Measurements from ENCODE around the gene ACAD11. TPM values are rescaled to one million over a fixed set of nuclear protein-coding genes. Genes with fewer than 3 reads are reported as not detected.

Gene ACAD11
- total RNA-seq, 1 experiment from 2014 or later, result 20.3 TPM

DNA sequence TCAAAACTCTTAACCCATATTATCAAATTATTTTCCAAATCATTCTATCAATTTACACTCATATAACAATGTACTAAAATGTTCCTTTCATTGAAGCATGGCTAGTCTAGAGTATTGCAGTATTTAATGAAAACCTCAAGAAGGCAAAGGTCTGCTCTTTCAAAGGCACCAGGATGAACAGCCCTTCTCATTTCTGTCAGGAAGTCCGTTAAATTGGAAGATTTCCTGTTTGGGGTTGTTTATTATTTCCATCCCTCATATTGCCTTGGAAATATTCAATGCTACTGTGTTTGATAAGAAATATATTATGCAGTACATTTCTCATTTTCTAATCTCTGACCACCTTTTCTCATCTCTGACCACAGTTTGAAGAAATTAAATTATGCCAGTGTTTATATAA, 37.5 kb downstream of the ACAD11 start:
- H3K4me1 Mint-ChIP-seq, result peaks cover 21% of the 10 kb centered on the region
- H3K9me3 Mint-ChIP-seq, result no peaks in the 10 kb centered on the region
- no peak overlapping the region for H3K27ac Mint-ChIP-seq
- ChIA-PET POLR2A (no interaction called here), CTCF (no interaction called here)
- H3K4me3 Mint-ChIP-seq, result no peak overlapping the region
- TF ChIP-seq IRF2 (CRISPR knock-in tag; IDR thresholded peaks at IDR 0.05; ENCODE audit: borderline replicate concordance, low read depth) (no peak), MXD4 (CRISPR knock-in tag; IDR thresholded peaks at IDR 0.05; ENCODE audit: borderline replicate concordance) (no peak), NFATC4 (CRISPR knock-in tag; IDR thresholded peaks at IDR 0.05) (no peak), SOX15 (CRISPR knock-in tag; IDR thresholded peaks at IDR 0.05) (no peak), ZNF138 (CRISPR knock-in tag; conservative IDR thresholded peaks at IDR 0.05) (no peak), FOXK1 (CRISPR knock-in tag; IDR thresholded peaks at IDR 0.05) (no peak), ATF1 (CRISPR knock-in tag; IDR thresholded peaks at IDR 0.05) (no peak), PRRX2 (CRISPR knock-in tag; IDR thresholded peaks at IDR 0.05) (no peak), GRHL2 (CRISPR knock-in tag; IDR thresholded peaks at IDR 0.05; ENCODE audit: insufficient replicate concordance, severe bottlenecking) (no peak)
- TF ChIP-seq, protein P1, sequence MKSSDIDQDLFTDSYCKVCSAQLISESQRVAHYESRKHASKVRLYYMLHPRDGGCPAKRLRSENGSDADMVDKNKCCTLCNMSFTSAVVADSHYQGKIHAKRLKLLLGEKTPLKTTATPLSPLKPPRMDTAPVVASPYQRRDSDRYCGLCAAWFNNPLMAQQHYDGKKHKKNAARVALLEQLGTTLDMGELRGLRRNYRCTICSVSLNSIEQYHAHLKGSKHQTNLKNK (CRISPR knock-in tag; IDR thresholded peaks at IDR 0.05), result no peak
- TF ChIP-seq, protein P2, sequence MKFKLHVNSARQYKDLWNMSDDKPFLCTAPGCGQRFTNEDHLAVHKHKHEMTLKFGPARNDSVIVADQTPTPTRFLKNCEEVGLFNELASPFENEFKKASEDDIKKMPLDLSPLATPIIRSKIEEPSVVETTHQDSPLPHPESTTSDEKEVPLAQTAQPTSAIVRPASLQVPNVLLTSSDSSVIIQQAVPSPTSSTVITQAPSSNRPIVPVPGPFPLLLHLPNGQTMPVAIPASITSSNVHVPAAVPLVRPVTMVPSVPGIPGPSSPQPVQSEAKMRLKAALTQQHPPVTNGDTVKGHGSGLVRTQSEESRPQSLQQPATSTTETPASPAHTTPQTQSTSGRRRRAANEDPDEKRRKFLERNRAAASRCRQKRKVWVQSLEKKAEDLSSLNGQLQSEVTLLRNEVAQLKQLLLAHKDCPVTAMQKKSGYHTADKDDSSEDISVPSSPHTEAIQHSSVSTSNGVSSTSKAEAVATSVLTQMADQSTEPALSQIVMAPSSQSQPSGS (CRISPR knock-in tag; IDR thresholded peaks at IDR 0.05; ENCODE audit: borderline replicate concordance, low read depth), result no peak
- TF ChIP-seq, protein P3, sequence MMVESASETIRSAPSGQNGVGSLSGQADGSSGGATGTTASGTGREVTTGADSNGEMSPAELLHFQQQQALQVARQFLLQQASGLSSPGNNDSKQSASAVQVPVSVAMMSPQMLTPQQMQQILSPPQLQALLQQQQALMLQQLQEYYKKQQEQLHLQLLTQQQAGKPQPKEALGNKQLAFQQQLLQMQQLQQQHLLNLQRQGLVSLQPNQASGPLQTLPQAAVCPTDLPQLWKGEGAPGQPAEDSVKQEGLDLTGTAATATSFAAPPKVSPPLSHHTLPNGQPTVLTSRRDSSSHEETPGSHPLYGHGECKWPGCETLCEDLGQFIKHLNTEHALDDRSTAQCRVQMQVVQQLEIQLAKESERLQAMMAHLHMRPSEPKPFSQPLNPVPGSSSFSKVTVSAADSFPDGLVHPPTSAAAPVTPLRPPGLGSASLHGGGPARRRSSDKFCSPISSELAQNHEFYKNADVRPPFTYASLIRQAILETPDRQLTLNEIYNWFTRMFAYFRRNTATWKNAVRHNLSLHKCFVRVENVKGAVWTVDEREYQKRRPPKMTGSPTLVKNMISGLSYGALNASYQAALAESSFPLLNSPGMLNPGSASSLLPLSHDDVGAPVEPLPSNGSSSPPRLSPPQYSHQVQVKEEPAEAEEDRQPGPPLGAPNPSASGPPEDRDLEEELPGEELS (CRISPR knock-in tag; IDR thresholded peaks at IDR 0.05), result no peak
- DNase-seq (ENCODE audit: low spot score) (no peak), ATAC-seq (no peak)
- no peaks in the 10 kb centered on the region for H3K36me3 Mint-ChIP-seq
- no peaks in the 10 kb centered on the region for H3K27me3 Mint-ChIP-seq (ENCODE audit: low read depth)

DNA sequence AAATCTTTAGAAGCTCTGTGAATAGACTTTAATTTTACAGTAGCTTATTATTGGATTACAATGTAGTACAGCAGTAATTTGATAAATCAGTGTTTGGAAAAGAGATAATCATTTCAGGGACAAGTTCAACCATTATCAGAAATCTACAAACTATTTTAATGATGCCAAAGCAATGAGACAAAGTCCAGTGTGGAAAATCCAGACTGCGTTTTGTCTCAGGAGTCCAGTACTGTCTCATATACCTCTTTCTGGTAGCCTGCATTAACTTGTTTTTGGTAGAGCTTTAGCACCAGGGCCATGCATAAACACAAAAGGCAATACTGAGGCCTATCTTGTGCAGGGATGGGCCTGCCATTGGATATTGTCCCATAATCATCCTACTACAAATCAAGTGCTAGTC, 42.8 kb downstream of the ACAD11 start:
- ATAC-seq, result no peak
- CTCF ChIA-PET, result no interaction called here
- no peaks in the 10 kb centered on the region for H3K4me1 Mint-ChIP-seq
- TF ChIP-seq CREM (CRISPR knock-in tag; IDR thresholded peaks at IDR 0.05), result no peak
- TF ChIP-seq, protein P4, sequence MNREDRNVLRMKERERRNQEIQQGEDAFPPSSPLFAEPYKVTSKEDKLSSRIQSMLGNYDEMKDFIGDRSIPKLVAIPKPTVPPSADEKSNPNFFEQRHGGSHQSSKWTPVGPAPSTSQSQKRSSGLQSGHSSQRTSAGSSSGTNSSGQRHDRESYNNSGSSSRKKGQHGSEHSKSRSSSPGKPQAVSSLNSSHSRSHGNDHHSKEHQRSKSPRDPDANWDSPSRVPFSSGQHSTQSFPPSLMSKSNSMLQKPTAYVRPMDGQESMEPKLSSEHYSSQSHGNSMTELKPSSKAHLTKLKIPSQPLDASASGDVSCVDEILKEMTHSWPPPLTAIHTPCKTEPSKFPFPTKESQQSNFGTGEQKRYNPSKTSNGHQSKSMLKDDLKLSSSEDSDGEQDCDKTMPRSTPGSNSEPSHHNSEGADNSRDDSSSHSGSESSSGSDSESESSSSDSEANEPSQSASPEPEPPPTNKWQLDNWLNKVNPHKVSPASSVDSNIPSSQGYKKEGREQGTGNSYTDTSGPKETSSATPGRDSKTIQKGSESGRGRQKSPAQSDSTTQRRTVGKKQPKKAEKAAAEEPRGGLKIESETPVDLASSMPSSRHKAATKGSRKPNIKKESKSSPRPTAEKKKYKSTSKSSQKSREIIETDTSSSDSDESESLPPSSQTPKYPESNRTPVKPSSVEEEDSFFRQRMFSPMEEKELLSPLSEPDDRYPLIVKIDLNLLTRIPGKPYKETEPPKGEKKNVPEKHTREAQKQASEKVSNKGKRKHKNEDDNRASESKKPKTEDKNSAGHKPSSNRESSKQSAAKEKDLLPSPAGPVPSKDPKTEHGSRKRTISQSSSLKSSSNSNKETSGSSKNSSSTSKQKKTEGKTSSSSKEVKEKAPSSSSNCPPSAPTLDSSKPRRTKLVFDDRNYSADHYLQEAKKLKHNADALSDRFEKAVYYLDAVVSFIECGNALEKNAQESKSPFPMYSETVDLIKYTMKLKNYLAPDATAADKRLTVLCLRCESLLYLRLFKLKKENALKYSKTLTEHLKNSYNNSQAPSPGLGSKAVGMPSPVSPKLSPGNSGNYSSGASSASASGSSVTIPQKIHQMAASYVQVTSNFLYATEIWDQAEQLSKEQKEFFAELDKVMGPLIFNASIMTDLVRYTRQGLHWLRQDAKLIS (CRISPR knock-in tag; IDR thresholded peaks at IDR 0.05; ENCODE audit: borderline replicate concordance), result no peak
- TF ChIP-seq SMAD4 (CRISPR knock-in tag; IDR thresholded peaks at IDR 0.05), result no peak
- TF ChIP-seq ZNF416 (CRISPR knock-in tag; IDR thresholded peaks at IDR 0.05), result no peak
- TF ChIP-seq, protein P3 (CRISPR knock-in tag; IDR thresholded peaks at IDR 0.05), result no peak
- TF ChIP-seq, protein P5, sequence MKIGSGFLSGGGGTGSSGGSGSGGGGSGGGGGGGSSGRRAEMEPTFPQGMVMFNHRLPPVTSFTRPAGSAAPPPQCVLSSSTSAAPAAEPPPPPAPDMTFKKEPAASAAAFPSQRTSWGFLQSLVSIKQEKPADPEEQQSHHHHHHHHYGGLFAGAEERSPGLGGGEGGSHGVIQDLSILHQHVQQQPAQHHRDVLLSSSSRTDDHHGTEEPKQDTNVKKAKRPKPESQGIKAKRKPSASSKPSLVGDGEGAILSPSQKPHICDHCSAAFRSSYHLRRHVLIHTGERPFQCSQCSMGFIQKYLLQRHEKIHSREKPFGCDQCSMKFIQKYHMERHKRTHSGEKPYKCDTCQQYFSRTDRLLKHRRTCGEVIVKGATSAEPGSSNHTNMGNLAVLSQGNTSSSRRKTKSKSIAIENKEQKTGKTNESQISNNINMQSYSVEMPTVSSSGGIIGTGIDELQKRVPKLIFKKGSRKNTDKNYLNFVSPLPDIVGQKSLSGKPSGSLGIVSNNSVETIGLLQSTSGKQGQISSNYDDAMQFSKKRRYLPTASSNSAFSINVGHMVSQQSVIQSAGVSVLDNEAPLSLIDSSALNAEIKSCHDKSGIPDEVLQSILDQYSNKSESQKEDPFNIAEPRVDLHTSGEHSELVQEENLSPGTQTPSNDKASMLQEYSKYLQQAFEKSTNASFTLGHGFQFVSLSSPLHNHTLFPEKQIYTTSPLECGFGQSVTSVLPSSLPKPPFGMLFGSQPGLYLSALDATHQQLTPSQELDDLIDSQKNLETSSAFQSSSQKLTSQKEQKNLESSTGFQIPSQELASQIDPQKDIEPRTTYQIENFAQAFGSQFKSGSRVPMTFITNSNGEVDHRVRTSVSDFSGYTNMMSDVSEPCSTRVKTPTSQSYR (CRISPR knock-in tag; IDR thresholded peaks at IDR 0.05), result no peak
- no peak for TF ChIP-seq TEAD1 (CRISPR knock-in tag; IDR thresholded peaks at IDR 0.05)
- TF ChIP-seq, protein P6, sequence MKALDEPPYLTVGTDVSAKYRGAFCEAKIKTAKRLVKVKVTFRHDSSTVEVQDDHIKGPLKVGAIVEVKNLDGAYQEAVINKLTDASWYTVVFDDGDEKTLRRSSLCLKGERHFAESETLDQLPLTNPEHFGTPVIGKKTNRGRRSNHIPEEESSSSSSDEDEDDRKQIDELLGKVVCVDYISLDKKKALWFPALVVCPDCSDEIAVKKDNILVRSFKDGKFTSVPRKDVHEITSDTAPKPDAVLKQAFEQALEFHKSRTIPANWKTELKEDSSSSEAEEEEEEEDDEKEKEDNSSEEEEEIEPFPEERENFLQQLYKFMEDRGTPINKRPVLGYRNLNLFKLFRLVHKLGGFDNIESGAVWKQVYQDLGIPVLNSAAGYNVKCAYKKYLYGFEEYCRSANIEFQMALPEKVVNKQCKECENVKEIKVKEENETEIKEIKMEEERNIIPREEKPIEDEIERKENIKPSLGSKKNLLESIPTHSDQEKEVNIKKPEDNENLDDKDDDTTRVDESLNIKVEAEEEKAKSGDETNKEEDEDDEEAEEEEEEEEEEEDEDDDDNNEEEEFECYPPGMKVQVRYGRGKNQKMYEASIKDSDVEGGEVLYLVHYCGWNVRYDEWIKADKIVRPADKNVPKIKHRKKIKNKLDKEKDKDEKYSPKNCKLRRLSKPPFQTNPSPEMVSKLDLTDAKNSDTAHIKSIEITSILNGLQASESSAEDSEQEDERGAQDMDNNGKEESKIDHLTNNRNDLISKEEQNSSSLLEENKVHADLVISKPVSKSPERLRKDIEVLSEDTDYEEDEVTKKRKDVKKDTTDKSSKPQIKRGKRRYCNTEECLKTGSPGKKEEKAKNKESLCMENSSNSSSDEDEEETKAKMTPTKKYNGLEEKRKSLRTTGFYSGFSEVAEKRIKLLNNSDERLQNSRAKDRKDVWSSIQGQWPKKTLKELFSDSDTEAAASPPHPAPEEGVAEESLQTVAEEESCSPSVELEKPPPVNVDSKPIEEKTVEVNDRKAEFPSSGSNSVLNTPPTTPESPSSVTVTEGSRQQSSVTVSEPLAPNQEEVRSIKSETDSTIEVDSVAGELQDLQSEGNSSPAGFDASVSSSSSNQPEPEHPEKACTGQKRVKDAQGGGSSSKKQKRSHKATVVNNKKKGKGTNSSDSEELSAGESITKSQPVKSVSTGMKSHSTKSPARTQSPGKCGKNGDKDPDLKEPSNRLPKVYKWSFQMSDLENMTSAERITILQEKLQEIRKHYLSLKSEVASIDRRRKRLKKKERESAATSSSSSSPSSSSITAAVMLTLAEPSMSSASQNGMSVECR (CRISPR knock-in tag; IDR thresholded peaks at IDR 0.05; ENCODE audit: borderline replicate concordance), result no peak

More for the DNA sequence above, 42.8 kb downstream of the ACAD11 start:
- Mint-ChIP-seq H3K9me3 (peaks cover 12% of the 10 kb centered on the region), H3K4me3 (no peak overlapping the region), H3K36me3 (peaks cover 14% of the 10 kb centered on the region), H3K27ac (no peak overlapping the region), H3K27me3 (ENCODE audit: low read depth) (no peaks in the 10 kb centered on the region)
- POLR2A ChIA-PET, result no interaction called here
- no peak for DNase-seq (ENCODE audit: low spot score)

Measured in WTC11 (cell line).